HCT116 (cell line): ENCODE measurements around the gene LTBR. TPM values are rescaled to one million over a fixed set of nuclear protein-coding genes. Genes with fewer than 3 reads are reported as not detected.

ENCODE experiments used
- ATAC-seq: fragments of 200-7000 bp; cut with Tn5 transposase; 2 replicates; pipeline ENCODE4 v1.9.1; 2020; ENCODE audit warnings: mild to moderate bottlenecking, moderate library complexity
- BruUV-seq: library from RNA; stranded (reverse); fragments of 400-500 nt; replicated peaks from 2 replicates; lab custom pipeline; 2021; lab: Mats Ljungman, UMichigan
- CTCF ChIA-PET: fragments of 300-600 bp; sonication (Branson Sonifier 250); formaldehyde crosslinking; loops from one replicate; lab custom pipeline; 2021; ENCODE audit warnings: antibody characterized with exemption; lab: Charles Lee
- POLR2A ChIA-PET: fragments of 300-600, 350-600 bp; sonication (Branson Sonifier 250); formaldehyde crosslinking; loops from one replicate; lab custom pipeline; 2021; ENCODE audit warnings: antibody characterized with exemption; lab: Charles Lee
- RAD21 ChIA-PET, 2 experiments: fragments of 300-600 bp; sonication (Branson Sonifier 250); formaldehyde crosslinking; loops; one replicate each; lab custom pipeline; 2023; ENCODE audit warnings: low total read pairs in 2 of 2; ENCODE audit not compliant: uncharacterized antibody in 2 of 2, unreplicated experiment in 2 of 2, low non-redundant PET in 1 of 2; lab: Charles Lee
- DNase-seq: peaks from one replicate; pipeline ENCODE4 v3.0.0-alpha.2; 2010; ENCODE audit warnings: low read depth, low spot score
- H2AFZ ChIP-seq: fragments of 200-600 bp; shearing (Covaris generic), sonication (generic); 2 replicates; pipeline ENCODE4 v1.6.1; 2017; ENCODE audit warnings: low read depth, mixed run types, mixed read lengths, antibody characterized with exemption, low read length; ENCODE audit not compliant: poor library complexity, severe bottlenecking
- H3K27ac ChIP-seq: 2 replicates; pipeline ENCODE4 v1.5.1; 2012; ENCODE audit warnings: low read depth, low read length
- H3K27me3 ChIP-seq: fragments of 200-600 bp; sonication (generic); 2 replicates; pipeline ENCODE4 v1.6.1; 2016; ENCODE audit warnings: mixed run types, low read length, mixed read lengths; ENCODE audit not compliant: insufficient read depth
- H3K36me3 ChIP-seq, 2 experiments: fragments of 200-500 bp in 1 of 2; fragments of 200-600 bp in 1 of 2; sonication (Bioruptor generic) in 1 of 2; sonication (generic) in 1 of 2; 2 replicates each; pipeline versions ENCODE4 v1.5.1 to v1.6.1; 2014 to 2016; ENCODE audit warnings: low read length in 2 of 2, inconsistent platforms in 1 of 2, mixed read lengths in 1 of 2, mixed run types in 1 of 2; ENCODE audit not compliant: insufficient read depth in 2 of 2, control insufficient read depth in 1 of 2
- H3K4me1 ChIP-seq, 2 experiments: fragments of 200-600 bp in 1 of 2; sonication (generic) in 1 of 2; 2 replicates each; pipeline versions ENCODE4 v1.5.1 to v1.6.1; 2012 to 2017; ENCODE audit warnings: low read length in 2 of 2, inconsistent platforms in 1 of 2, mild to moderate bottlenecking in 1 of 2, mixed read lengths in 1 of 2, mixed run types in 1 of 2, moderate library complexity in 1 of 2; ENCODE audit not compliant: insufficient read depth in 2 of 2, control insufficient read depth in 1 of 2
- H3K4me2 ChIP-seq: fragments of 200-600 bp; sonication (generic); 2 replicates; pipeline ENCODE4 v1.6.1; 2017; ENCODE audit warnings: mixed run types, low read length, mixed read lengths
- H3K4me3 ChIP-seq, 2 experiments: fragments of 200-600 bp in 1 of 2; sonication (generic) in 1 of 2; replicated peaks in 1 of 2; 2 replicates each; pipeline ENCODE4 v1.5.1; 2011 to 2016; ENCODE audit warnings: low read length in 2 of 2, control low read depth in 1 of 2, low read depth in 1 of 2, mild to moderate bottlenecking in 1 of 2, mixed read lengths in 1 of 2, mixed run types in 1 of 2
- H3K79me2 ChIP-seq: fragments of 200-600 bp; sonication (generic); 2 replicates; pipeline ENCODE4 v1.6.1; 2017; ENCODE audit warnings: mild to moderate bottlenecking, mixed run types, low read length, moderate library complexity, mixed read lengths; ENCODE audit not compliant: insufficient read depth
- H3K9ac ChIP-seq: fragments of 200-600 bp; sonication (generic); 2 replicates; pipeline ENCODE4 v1.6.1; 2016; ENCODE audit warnings: low read length, mixed read lengths
- H3K9me2 ChIP-seq: fragments of 200-600 bp; sonication (generic), shearing (Covaris generic); 2 replicates; pipeline ENCODE4 v1.6.1; 2017; ENCODE audit warnings: mixed run types, mild to moderate bottlenecking, moderate library complexity; ENCODE audit not compliant: insufficient read depth
- H3K9me3 ChIP-seq, 2 experiments: fragments of 200-500 bp in 1 of 2; fragments of 200-600 bp in 1 of 2; sonication (Bioruptor generic) in 1 of 2; sonication (generic) in 1 of 2; 2 replicates each; pipeline ENCODE4 v1.6.1; 2014 to 2017; ENCODE audit warnings: low read length in 2 of 2, mixed read lengths in 2 of 2, inconsistent platforms in 1 of 2, low read depth in 1 of 2, mild to moderate bottlenecking in 1 of 2, mixed run types in 1 of 2, moderate library complexity in 1 of 2; ENCODE audit not compliant: control insufficient read depth in 1 of 2, insufficient read depth in 1 of 2
- H4K20me1 ChIP-seq: fragments of 200-600 bp; sonication (generic), shearing (Covaris generic); 2 replicates; pipeline ENCODE4 v1.6.1; 2017; ENCODE audit warnings: mixed run types, mild to moderate bottlenecking, moderate library complexity; ENCODE audit not compliant: insufficient read depth
- ATF3 ChIP-seq: IDR thresholded peaks from 2 replicates; pipeline ENCODE4 v1.6.1; 2012
- CBX3 ChIP-seq: IDR thresholded peaks from 2 replicates; pipeline ENCODE4 v1.6.1; 2012; ENCODE audit warnings: low read depth
- CEBPB ChIP-seq: IDR thresholded peaks from 2 replicates; pipeline ENCODE4 v1.6.1; 2012; ENCODE audit warnings: low read depth
- CTCF ChIP-seq, 3 experiments: fragments of 200-600 bp in 1 of 3; sonication (generic) in 1 of 3; IDR thresholded peaks in 2 of 3; conservative IDR thresholded peaks in 1 of 3; 2 replicates each; pipeline ENCODE4 v1.5.1; 2012 to 2017; ENCODE audit warnings: low read depth in 2 of 3, low read length in 2 of 3, antibody characterized with exemption in 1 of 3, borderline replicate concordance in 1 of 3, control low read depth in 1 of 3, mild to moderate bottlenecking in 1 of 3, mixed read lengths in 1 of 3, mixed run types in 1 of 3, moderate library complexity in 1 of 3; ENCODE audit not compliant: insufficient read depth in 1 of 3
- EGR1 ChIP-seq: IDR thresholded peaks from 2 replicates; pipeline ENCODE4 v1.6.1; 2012; ENCODE audit warnings: low read depth
- ELF1 ChIP-seq: IDR thresholded peaks from 2 replicates; pipeline ENCODE4 v1.6.1; 2012; ENCODE audit warnings: low read depth, borderline replicate concordance
- EZH2phosphoT487 ChIP-seq: fragments of 200-600 bp; IDR thresholded peaks from 2 replicates; pipeline ENCODE4 v1.6.1; 2018; ENCODE audit warnings: antibody characterized with exemption, borderline replicate concordance
- FOSL1 ChIP-seq: IDR thresholded peaks from 2 replicates; pipeline ENCODE4 v1.6.1; 2012; ENCODE audit warnings: low read depth
- MAX ChIP-seq: IDR thresholded peaks from 2 replicates; pipeline ENCODE4 v1.6.1; 2012
- POLR2AphosphoS5 ChIP-seq: IDR thresholded peaks from 2 replicates; pipeline ENCODE4 v1.6.1; 2011; ENCODE audit warnings: mild to moderate bottlenecking, low read depth, low read length, moderate library complexity
- RAD21 ChIP-seq: IDR thresholded peaks from 2 replicates; pipeline ENCODE4 v1.6.1; 2012; ENCODE audit warnings: low read depth, mild to moderate bottlenecking
- SIN3A ChIP-seq: IDR thresholded peaks from 2 replicates; pipeline ENCODE4 v1.6.1; 2012; ENCODE audit warnings: low read depth
- TCF7L2 ChIP-seq: IDR thresholded peaks from 2 replicates; pipeline ENCODE4 v1.7.0; 2011; ENCODE audit warnings: borderline replicate concordance, inconsistent platforms; ENCODE audit not compliant: insufficient read depth, insufficient read length; ENCODE audit errors: extremely low read depth
- ZBTB33 ChIP-seq: IDR thresholded peaks from 2 replicates; pipeline ENCODE4 v1.6.1; 2011; ENCODE audit warnings: mild to moderate bottlenecking, low read length, moderate library complexity; ENCODE audit not compliant: insufficient replicate concordance; ENCODE audit errors: extremely low read depth
- ZFX ChIP-seq: fragments of 450-650 bp; IDR thresholded peaks from 2 replicates; pipeline ENCODE4 v1.6.1; 2017
- ZNF274 ChIP-seq: fragments of 200-500 bp; sonication (Bioruptor generic); IDR thresholded peaks from 2 replicates; pipeline ENCODE4 v1.6.1; 2014; ENCODE audit warnings: mild to moderate bottlenecking, low read depth, low read length, inconsistent platforms
- intact Hi-C: fragments of 100-400 bp; cut with micrococcal nuclease; formaldehyde crosslinking; loops from 2 replicates; pipeline ENCODE4 v1.10.0; 2022
- total RNA-seq: library from RNA; stranded (reverse); gene quantifications from one replicate; pipeline ENCODE4 v1.2.1, GENCODE V29; 2021; ENCODE audit not compliant: unreplicated experiment

The LTBR gene
- total RNA-seq, 1 experiment from 2014 or later = 128 TPM

GRCh38 chr12:6418796-6419195 lies 34.8 kb downstream of the LTBR start:
- POLR2A ChIA-PET = no interaction called here
- Histone ChIP-seq H3K4me2 (no peak overlapping the region), H3K36me3 (peaks cover 0 to 7% of the 10 kb centered on the region in 2 experiments; a peak in 1 of 4 replicates), H3K9ac (no peak overlapping the region), H3K9me3 (no peaks in the 10 kb centered on the region), H4K20me1 (no peaks in the 10 kb centered on the region), H3K79me2 (no peaks in the 10 kb centered on the region), H3K27ac (no peak overlapping the region), H3K9me2 (no peaks in the 10 kb centered on the region; the same call in 1 of the 2 replicates), H3K4me3 (no peak overlapping the region), H3K27me3 (no peaks in the 10 kb centered on the region), H2AFZ (no peak overlapping the region), H3K4me1 (peaks cover 0 to 9% of the 10 kb centered on the region in 2 experiments; a peak in 3 of 4 replicates)
- CTCF ChIA-PET = no interaction called here
- ATAC-seq (no peak), DNase-seq (no peak)
- intact Hi-C loops = no loop called here
- RAD21 ChIA-PET = no interaction called here
- BruUV-seq = no TSS peak
- no peak for TF ChIP-seq ZNF274
- no peak for TF ChIP-seq POLR2AphosphoS5
- no peak for TF ChIP-seq EGR1
- no peak for TF ChIP-seq RAD21
- no peak for TF ChIP-seq SIN3A
- TF ChIP-seq TCF7L2 = no peak
- TF ChIP-seq CEBPB = no peak
- TF ChIP-seq ZBTB33 = no peak
- TF ChIP-seq ELF1 = no peak
- no peak for TF ChIP-seq EZH2phosphoT487
- no peak for TF ChIP-seq MAX
- no peak for TF ChIP-seq FOSL1
- no peak for TF ChIP-seq CTCF (IDR thresholded peaks at IDR 0.05 in 2 of 3, conservative IDR thresholded peaks at IDR 0.05 in 1 of 3; ENCODE audit: borderline replicate concordance in 1 of 3, insufficient read depth in 1 of 3, low read depth in 2 of 3, low read length in 2 of 3)
- TF ChIP-seq ZFX = no peak
- no peak for TF ChIP-seq CBX3
- TF ChIP-seq ATF3 = no peak
